Measurements from ENCODE around the gene ANKRD29.
"Not testable (repeated sequence)": the region's sequence is repeated elsewhere in the genome, so short reads cannot be mapped to it uniquely, and the experiment has no call there.

The ANKRD29 gene

DNA sequence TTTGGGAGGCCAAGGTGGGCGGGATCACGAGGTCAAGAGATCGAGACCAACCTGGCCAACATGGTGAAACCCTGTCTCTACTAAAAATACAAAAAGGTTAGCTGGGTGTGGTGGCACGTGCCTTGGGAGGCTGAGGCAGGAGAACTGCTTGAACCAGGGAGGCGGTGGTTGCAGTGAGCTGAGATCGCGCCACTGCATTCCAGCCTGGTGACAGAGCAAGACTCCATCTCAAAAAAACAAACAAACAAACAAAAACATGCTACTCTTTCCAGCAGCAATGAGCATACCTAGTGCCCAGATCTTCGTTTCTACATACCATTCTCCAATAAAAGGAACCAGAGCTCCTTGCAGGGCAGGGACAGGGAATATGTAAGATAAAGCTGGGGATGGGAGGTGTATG lies 105.2 kb downstream of the ANKRD29 start:
- not testable (repeated sequence) for DNase-seq (ENCODE audit: low read depth in 2 of 2)

- DNase-seq (ENCODE audit: low read depth in 2 of 2) = no peak
These were observed 106.4 kb downstream of the ANKRD29 start for GRCh38 chr18:23556145-23556780.

GRCh38 chr18:23553887-23554286 lies 108.8 kb downstream of the ANKRD29 start:
- DNase-seq (ENCODE audit: low read depth in 2 of 2) = no peak

GRCh38 chr18:23552505-23552904 lies 110.2 kb downstream of the ANKRD29 start:
- no peak for DNase-seq (ENCODE audit: low read depth in 2 of 2)

DNA sequence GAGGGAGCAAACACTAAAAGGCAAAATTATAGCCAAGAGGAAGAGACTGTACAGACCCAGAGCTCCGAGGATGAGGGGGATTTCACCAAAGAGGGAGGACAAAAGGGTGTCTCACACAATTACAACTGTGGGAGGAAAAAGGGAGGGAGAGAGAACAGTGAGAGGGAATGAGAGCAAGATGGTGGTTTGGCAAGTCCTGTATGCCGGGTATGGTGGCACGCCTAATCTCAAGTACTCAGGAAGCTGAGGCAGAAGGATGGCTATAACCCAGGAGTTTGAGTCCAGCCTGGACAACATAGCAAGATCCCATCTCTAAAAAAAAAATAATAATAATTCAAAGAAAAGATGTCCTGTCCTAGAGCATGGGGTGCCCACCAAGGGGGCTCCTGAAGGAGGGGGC lies 110.7 kb downstream of the ANKRD29 start:
- DNase-seq (ENCODE audit: low read depth in 2 of 2) = no peak

DNA sequence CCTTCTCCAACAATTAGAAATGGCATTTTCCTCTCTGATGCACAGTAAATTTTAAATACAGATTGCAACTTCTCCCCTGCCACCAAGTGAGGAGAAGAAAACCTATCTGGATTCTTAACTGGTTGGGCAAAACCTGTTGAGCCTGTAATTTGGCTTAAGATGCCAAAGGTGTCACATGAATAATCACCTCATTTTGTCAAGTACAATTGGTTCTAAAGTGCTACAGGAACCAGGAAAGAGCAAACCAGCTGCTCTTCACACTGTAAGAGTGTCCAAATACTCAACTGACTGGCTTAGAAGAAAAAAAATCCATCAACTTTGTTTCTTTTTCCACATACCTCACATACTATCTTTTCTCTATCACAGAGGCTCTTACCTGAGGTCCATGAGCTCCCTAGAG lies 111.8 kb downstream of the ANKRD29 start:
- no peak for DNase-seq (ENCODE audit: low read depth in 2 of 2)
